Stimulated activated CD4-positive, alpha-beta T cell treated with anti-CD3 and anti-CD28 coated beads, Interleukin-15, amount 100 ng/mL, for 1 hour (primary cell): ENCODE results near the gene PPP1R3E.

ENCODE experiments used
- DNase-seq, 2 donors: peaks; one replicate each; pipeline ENCODE4 v3.0.0-alpha.2; 2020; ENCODE audit warnings: low read depth in 1 of 2, low spot score in 1 of 2

The PPP1R3E gene

GRCh38 chr14:23249824-23250223 lies 52.8 kb downstream of the PPP1R3E start:
- DNase-seq, result no peak

GRCh38 chr14:23248601-23249000 lies 54.1 kb downstream of the PPP1R3E start:
- no peak for DNase-seq
